NCI-H128 (cell line): ENCODE results near the gene KERA.

Experiments
- DNase-seq: peaks from one replicate; lab custom pipeline; 2025; ENCODE audit not compliant: unreplicated experiment; lab: John Stamatoyannopoulos, UW

Gene KERA

GRCh38 chr12:91017511-91018263, 40.1 kb downstream of the KERA start:
- DNase-seq = no peak

- DNase-seq = no peak
Observed at GRCh38 chr12:91017043-91017442, 40.8 kb downstream of the KERA start.

GRCh38 chr12:91009319-91009950, 48.4 kb downstream of the KERA start:
- DNase-seq = no peak

GRCh38 chr12:91007531-91008290, 50.1 kb downstream of the KERA start:
- no peak for DNase-seq

- DNase-seq = no peak
Observed at GRCh38 chr12:91004872-91005271, 53.0 kb downstream of the KERA start, which contains the start of gene EPYC. EPYC (minus strand) TSS chr12:91004972; CDS start chr12:91002565, 2,407 bp downstream.

GRCh38 chr12:91003737-91004136, 54.1 kb downstream of the KERA start:
- DNase-seq = no peak

GRCh38 chr12:91001306-91001705, 56.5 kb downstream of the KERA start:
- no peak for DNase-seq
